SK-N-SH (cell line): Measurements from ENCODE around the gene SAP30BP.

Experiments used
- CHD2 ChIP-seq: fragments of 150-350 bp; IDR thresholded peaks from 2 replicates; pipeline ENCODE4 v1.6.1; 2018; ENCODE audit warnings: low read length; ENCODE audit not compliant: partially characterized antibody
- CTCF ChIP-seq: fragments of 200-600 bp; sonication (generic); IDR thresholded peaks from 2 replicates; pipeline ENCODE4 v1.6.1; 2017; ENCODE audit warnings: antibody characterized with exemption, mild to moderate bottlenecking, moderate library complexity
- MXI1 ChIP-seq: IDR thresholded peaks from 2 replicates; pipeline ENCODE4 v1.6.1; 2012; ENCODE audit warnings: mild to moderate bottlenecking, low read depth, low read length, improper control_type of control experiment
- REST ChIP-seq: IDR thresholded peaks from 2 replicates; pipeline ENCODE4 v1.6.1; 2012; ENCODE audit warnings: mild to moderate bottlenecking, low read depth, low read length, moderate library complexity

GRCh38 chr17:75756451-75757085 lies 89.4 kb downstream of the SAP30BP start:
- TF ChIP-seq CTCF, result no peak
- no peak for TF ChIP-seq MXI1
- TF ChIP-seq REST, result no peak
- no peak for TF ChIP-seq CHD2
